Measurements from ENCODE around the gene TSPOAP1. TPM values are rescaled to one million over a fixed set of nuclear protein-coding genes. Genes with fewer than 3 reads are reported as not detected.
"Not testable (repeated sequence)": the region's sequence is repeated elsewhere in the genome, so short reads cannot be mapped to it uniquely, and the experiment has no call there.

Gene TSPOAP1
- total RNA-seq, 1 experiment from 2014 or later: 7.8 TPM

DNA sequence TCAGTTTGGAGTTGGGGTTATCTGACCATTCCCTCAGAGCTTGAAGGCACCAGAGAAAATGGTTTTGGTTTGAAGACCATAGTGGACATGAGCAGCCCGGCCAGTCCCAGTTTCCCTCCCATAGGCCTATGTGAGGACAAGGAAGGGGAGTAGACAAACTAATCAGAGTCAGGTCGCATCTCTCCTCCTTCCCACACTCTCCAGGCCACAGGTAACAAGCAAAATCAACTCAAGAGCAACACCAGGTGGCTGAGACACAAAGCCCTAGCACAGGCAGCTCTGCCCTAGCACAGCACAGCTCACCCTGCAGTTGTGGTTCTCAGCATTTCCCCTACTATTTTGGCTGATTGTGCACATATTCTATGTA lies 16.2 kb upstream of the TSPOAP1 start:
- no peaks in the 10 kb centered on the region for H3K27me3 ChIP-seq (ENCODE audit: low read length)
- peaks cover 44% of the 10 kb centered on the region for H3K36me3 ChIP-seq (ENCODE audit: insufficient read depth, low read length)
- H3K4me1 ChIP-seq (ENCODE audit: low read length): peaks cover 51% of the 10 kb centered on the region
- H3K9ac ChIP-seq (ENCODE audit: low read length): peak overlapping the region; percentile 83
- no peaks in the 10 kb centered on the region for H3K9me3 ChIP-seq (ENCODE audit: low read length)
- H3K9me2 ChIP-seq (replicated peaks; ENCODE audit: insufficient read depth, low read length): no peaks in the 10 kb centered on the region
- no peak overlapping the region for H2AFZ ChIP-seq (ENCODE audit: low read length)
- peak overlapping the region; percentile 100 for H3K27ac ChIP-seq (ENCODE audit: low read length)
- DNase-seq: peak; percentile 83
- H3K79me2 ChIP-seq (ENCODE audit: low read length): peaks cover 38% of the 10 kb centered on the region
- peak overlapping the region; percentile 74 for H3K4me2 ChIP-seq (ENCODE audit: low read depth, low read length, poor library complexity, severe bottlenecking)
- no peaks in the 10 kb centered on the region for H4K20me1 ChIP-seq (ENCODE audit: insufficient read depth, low read depth, low read length)
- peak overlapping the region; percentile 59; the same call in 1 of the 2 replicates for H3K4me3 ChIP-seq (ENCODE audit: low read length)

DNA sequence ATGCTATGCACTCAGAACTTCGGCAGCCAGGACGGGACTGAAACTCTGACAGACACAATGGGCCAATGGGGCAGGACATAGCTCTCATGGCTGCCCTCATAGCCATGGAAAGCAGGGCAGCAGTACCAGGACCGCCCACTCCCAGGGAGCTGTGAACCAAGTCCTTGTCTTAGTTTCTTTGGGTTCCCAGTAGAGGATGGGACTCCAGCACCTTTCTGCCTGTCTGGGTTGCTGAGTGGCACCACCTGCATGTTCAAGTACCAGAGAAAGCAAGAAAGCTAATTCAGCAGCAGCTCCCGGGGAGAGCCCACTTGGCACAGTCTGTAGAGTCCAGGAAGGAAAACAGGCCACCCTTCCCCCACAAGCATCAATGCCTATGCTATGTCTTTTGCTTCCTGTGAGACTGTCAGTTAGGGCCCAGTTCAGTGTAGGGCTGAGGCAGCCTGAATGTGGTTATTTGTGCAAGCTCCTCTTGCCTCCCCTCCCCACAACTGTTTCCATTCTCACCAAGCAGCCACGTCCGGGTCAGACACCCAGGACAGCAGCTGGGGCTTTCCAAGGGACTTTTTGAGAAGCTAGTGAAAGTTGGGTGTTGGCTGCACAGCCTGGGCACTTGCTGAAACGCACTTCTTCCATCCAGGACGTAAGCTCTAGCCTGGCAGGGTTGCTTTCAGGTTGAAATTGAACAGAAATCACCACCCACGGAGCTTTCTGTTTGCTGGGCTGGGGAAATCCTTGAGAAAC lies 15.6 kb upstream of the TSPOAP1 start:
- Histone ChIP-seq H3K27me3 (ENCODE audit: low read length) (no peaks in the 10 kb centered on the region), H3K4me2 (ENCODE audit: low read depth, low read length, poor library complexity, severe bottlenecking) (peak overlapping the region; percentile 74), H3K4me1 (ENCODE audit: low read length) (peaks cover 52% of the 10 kb centered on the region), H4K20me1 (ENCODE audit: insufficient read depth, low read depth, low read length) (no peaks in the 10 kb centered on the region), H3K27ac (ENCODE audit: low read length) (peak overlapping the region; percentile 100), H3K9me3 (ENCODE audit: low read length) (no peaks in the 10 kb centered on the region), H3K79me2 (ENCODE audit: low read length) (peaks cover 32% of the 10 kb centered on the region), H3K9me2 (replicated peaks; ENCODE audit: insufficient read depth, low read length) (no peaks in the 10 kb centered on the region), H3K9ac (ENCODE audit: low read length) (peak overlapping the region; percentile 83), H3K36me3 (ENCODE audit: insufficient read depth, low read length) (peaks cover 38% of the 10 kb centered on the region), H2AFZ (ENCODE audit: low read length) (no peak overlapping the region), H3K4me3 (ENCODE audit: low read length) (peak overlapping the region; percentile 59; the same call in 1 of the 2 replicates)
- peak; percentile 62 for DNase-seq

DNA sequence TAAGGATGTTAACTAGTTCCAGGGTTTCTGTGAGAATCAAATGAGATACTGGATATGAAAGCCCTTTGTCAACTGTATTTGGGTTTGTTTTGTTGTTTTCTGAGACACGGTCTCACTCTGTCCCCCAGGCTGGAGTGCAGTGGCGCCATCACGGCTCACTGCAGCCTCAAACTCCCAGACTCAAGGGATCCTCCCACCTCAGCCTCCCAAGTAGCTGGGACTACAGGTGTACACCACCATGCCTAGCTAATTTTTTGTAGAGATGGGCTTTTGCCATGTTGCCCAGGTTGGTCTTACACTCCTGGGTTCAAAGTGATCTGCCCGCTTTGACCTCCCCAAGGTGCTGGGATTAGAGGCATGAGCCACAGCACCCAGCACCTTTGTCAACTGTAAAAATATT lies 14.5 kb upstream of the TSPOAP1 start:
- Histone ChIP-seq H3K4me2 (ENCODE audit: low read depth, low read length, poor library complexity, severe bottlenecking) (peak overlapping the region; percentile 74), H2AFZ (ENCODE audit: low read length) (no peak overlapping the region), H3K79me2 (ENCODE audit: low read length) (peaks cover 22% of the 10 kb centered on the region), H3K27me3 (ENCODE audit: low read length) (no peaks in the 10 kb centered on the region), H3K9me3 (ENCODE audit: low read length) (no peaks in the 10 kb centered on the region), H3K9me2 (replicated peaks; ENCODE audit: insufficient read depth, low read length) (no peaks in the 10 kb centered on the region), H3K27ac (ENCODE audit: low read length) (peak overlapping the region; percentile 100), H3K9ac (ENCODE audit: low read length) (peak overlapping the region; percentile 83), H3K4me1 (ENCODE audit: low read length) (peaks cover 63% of the 10 kb centered on the region), H3K36me3 (ENCODE audit: insufficient read depth, low read length) (peaks cover 28% of the 10 kb centered on the region; the same call in 1 of the 2 replicates), H3K4me3 (ENCODE audit: low read length) (peak overlapping the region; percentile 59; the same call in 1 of the 2 replicates), H4K20me1 (ENCODE audit: insufficient read depth, low read depth, low read length) (no peaks in the 10 kb centered on the region)
- DNase-seq: no peak

DNA sequence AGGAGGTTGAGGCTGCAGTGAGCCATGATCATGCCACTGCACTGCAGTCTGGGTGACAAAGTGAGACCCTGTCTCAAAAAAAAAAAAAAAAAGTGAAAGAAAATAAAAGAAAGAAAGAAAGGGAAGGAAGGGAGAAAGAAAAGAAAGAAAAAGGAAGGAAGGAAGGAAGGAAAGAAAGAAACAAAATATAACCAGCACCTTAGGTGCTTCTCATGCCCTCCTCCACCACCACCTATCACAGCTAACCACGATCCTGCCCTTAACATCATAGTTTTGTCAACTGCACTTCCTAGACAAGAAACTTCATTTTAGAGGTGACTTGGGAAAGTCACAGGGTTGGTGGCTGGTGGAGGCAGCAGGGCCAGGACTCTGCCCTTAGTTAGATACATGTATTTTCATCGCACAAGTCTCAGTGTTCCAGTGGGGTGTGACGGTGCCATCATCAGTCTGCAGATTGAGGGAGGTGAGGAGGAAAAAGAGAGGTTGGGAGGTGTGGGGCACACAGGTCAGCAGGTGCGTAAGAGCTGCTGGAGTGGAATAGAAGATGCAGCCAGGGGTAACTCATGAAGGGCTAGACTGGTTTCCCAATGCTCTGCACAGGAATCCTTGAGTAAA lies 13.4 kb upstream of the TSPOAP1 start:
- no peaks in the 10 kb centered on the region for H4K20me1 ChIP-seq (ENCODE audit: insufficient read depth, low read depth, low read length)
- no peaks in the 10 kb centered on the region for H3K27me3 ChIP-seq (ENCODE audit: low read length)
- H3K36me3 ChIP-seq (ENCODE audit: insufficient read depth, low read length): peaks cover 16% of the 10 kb centered on the region; the same call in 1 of the 2 replicates
- peaks cover 10% of the 10 kb centered on the region for H3K79me2 ChIP-seq (ENCODE audit: low read length)
- no peak overlapping the region for H2AFZ ChIP-seq (ENCODE audit: low read length)
- no peak overlapping the region for H3K4me3 ChIP-seq (ENCODE audit: low read length)
- H3K27ac ChIP-seq (ENCODE audit: low read length): peak overlapping the region; percentile 100
- no peak overlapping the region for H3K4me2 ChIP-seq (ENCODE audit: low read depth, low read length, poor library complexity, severe bottlenecking)
- peaks cover 73% of the 10 kb centered on the region for H3K4me1 ChIP-seq (ENCODE audit: low read length)
- H3K9me2 ChIP-seq (replicated peaks; ENCODE audit: insufficient read depth, low read length): no peaks in the 10 kb centered on the region
- peak overlapping the region; percentile 18; the same call in 1 of the 2 replicates for H3K9ac ChIP-seq (ENCODE audit: low read length)
- H3K9me3 ChIP-seq (ENCODE audit: low read length): no peaks in the 10 kb centered on the region
- DNase-seq: no peak

DNA sequence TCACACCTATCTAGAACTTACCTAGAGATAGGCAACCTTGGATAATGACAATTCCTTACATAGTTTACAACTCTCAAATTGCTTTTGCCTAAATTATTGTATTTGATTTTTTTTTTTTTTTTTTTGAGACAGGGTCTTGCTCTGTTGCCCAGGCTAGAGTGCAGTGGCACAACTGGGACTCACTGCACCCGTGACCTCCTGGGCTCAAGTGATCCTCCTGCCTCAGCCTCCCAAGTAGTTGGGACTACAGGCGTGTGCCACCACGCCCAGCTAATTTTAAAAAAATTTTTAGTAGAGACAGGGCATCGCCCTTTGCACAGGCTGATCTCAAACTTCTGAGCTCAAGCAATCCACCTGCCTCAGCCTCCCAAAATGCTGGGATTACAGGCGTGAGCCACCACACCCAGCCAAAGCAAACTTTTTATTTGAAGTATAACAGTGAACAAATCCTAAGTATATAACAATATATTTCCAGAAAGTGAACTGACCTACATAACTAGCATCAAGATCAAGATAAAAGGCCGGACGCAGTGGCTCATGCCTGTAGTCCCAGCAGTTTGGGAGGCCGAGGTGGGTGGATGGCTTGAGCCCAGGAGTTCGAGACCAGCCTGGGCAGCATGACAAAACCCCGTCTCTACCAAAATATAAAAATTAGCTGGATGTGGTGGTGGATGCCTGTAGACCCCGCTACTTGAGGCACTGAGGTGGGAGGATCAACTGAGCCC lies 12.7 kb upstream of the TSPOAP1 start:
- H3K4me2 ChIP-seq (ENCODE audit: low read depth, low read length, poor library complexity, severe bottlenecking); H3K36me3 ChIP-seq (ENCODE audit: insufficient read depth, low read length); H2AFZ ChIP-seq (ENCODE audit: low read length); H3K9me3 ChIP-seq (ENCODE audit: low read length); H3K9me2 ChIP-seq (replicated peaks; ENCODE audit: insufficient read depth, low read length); H4K20me1 ChIP-seq (ENCODE audit: insufficient read depth, low read depth, low read length); H3K27me3 ChIP-seq (ENCODE audit: low read length); H3K9ac ChIP-seq (ENCODE audit: low read length); H3K4me3 ChIP-seq (ENCODE audit: low read length); DNase-seq; H3K79me2 ChIP-seq (ENCODE audit: low read length): not testable (repeated sequence)
- peak overlapping the region; percentile 100 for H3K27ac ChIP-seq (ENCODE audit: low read length)
- peaks cover 80% of the 10 kb centered on the region for H3K4me1 ChIP-seq (ENCODE audit: low read length)

DNA sequence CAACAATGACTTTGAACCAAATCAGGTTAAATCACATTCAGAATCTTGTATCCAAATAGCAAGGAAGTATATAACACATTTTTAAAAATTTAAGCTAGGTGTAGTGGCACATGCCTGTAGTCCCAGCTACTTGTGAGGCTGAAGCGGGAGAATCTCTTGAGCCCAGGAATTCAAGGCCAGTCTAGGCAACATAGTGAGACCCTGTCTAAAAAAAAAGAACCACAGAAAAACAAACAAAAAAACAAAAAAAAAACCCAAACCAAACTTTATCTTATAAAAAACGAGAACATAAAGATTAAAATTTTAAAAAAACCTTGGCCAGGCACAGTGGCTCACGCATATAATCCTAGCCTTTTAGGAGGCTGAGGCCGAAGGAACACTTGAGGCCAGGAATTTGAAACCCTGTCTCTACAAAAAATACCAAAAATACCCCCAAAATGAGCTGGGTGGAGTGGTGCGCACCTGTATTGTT lies 11.8 kb upstream of the TSPOAP1 start:
- no peaks in the 10 kb centered on the region for H3K9me2 ChIP-seq (replicated peaks; ENCODE audit: insufficient read depth, low read length)
- H3K79me2 ChIP-seq (ENCODE audit: low read length): 0 out of 2 replicates have a peak, but pooled peaks cover 5% of the 10 kb centered on the region
- DNase-seq: no peak
- H4K20me1 ChIP-seq (ENCODE audit: insufficient read depth, low read depth, low read length): no peaks in the 10 kb centered on the region
- no peaks in the 10 kb centered on the region for H3K27me3 ChIP-seq (ENCODE audit: low read length)
- H3K9ac ChIP-seq (ENCODE audit: low read length): peak overlapping the region; percentile 98; the same call in 1 of the 2 replicates
- peaks cover 3% of the 10 kb centered on the region; the same call in 1 of the 2 replicates for H3K36me3 ChIP-seq (ENCODE audit: insufficient read depth, low read length)
- peak overlapping the region; percentile 100 for H3K27ac ChIP-seq (ENCODE audit: low read length)
- H3K9me3 ChIP-seq (ENCODE audit: low read length): no peaks in the 10 kb centered on the region
- H3K4me3 ChIP-seq (ENCODE audit: low read length): no peak overlapping the region
- peak overlapping the region; percentile 92 for H3K4me2 ChIP-seq (ENCODE audit: low read depth, low read length, poor library complexity, severe bottlenecking)
- no peak overlapping the region for H2AFZ ChIP-seq (ENCODE audit: low read length)
- peaks cover 83% of the 10 kb centered on the region for H3K4me1 ChIP-seq (ENCODE audit: low read length)

DNA sequence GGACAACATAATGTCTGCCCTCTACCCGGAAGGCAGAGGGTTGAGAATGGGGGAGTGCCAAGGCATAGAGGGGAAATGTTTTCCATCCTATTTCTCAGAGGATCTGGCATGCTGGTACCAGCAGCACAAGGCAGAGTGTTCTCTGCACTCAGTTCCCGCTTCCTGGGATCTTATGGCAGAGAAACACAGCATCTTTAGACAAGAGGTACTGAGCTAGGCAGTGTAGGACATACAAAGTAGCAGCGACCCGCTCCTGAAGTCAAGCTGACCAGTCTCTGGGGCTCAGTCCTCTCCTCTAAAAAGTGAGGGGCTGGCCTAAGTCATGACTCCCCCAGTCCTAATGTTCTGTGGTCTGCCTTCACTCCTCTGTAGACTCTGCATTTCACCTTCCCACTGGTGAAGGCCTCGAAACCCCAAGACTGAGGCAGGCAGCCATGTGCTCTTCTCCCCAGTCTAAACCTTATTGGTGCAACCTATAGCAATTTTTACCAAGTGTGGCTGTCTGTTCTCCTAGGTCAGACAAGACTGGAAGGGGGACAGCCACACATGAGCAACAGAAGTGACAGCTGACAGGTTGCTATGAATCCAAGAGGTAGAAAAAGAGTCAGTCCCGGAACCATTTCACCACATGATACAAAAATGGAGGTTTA lies 11.3 kb upstream of the TSPOAP1 start:
- Histone ChIP-seq H3K27ac (ENCODE audit: low read length) (peak overlapping the region; percentile 100), H3K79me2 (ENCODE audit: low read length) (0 out of 2 replicates have a peak, but pooled peaks cover 3% of the 10 kb centered on the region), H3K27me3 (ENCODE audit: low read length) (no peaks in the 10 kb centered on the region), H3K4me3 (ENCODE audit: low read length) (peak overlapping the region; percentile 67), H3K36me3 (ENCODE audit: insufficient read depth, low read length) (no peaks in the 10 kb centered on the region), H3K4me1 (ENCODE audit: low read length) (peaks cover 83% of the 10 kb centered on the region), H3K9ac (ENCODE audit: low read length) (peak overlapping the region; percentile 98), H4K20me1 (ENCODE audit: insufficient read depth, low read depth, low read length) (no peaks in the 10 kb centered on the region), H3K9me3 (ENCODE audit: low read length) (no peaks in the 10 kb centered on the region), H2AFZ (ENCODE audit: low read length) (no peak overlapping the region), H3K9me2 (replicated peaks; ENCODE audit: insufficient read depth, low read length) (no peaks in the 10 kb centered on the region), H3K4me2 (ENCODE audit: low read depth, low read length, poor library complexity, severe bottlenecking) (peak overlapping the region; percentile 92)
- DNase-seq: peak; percentile 56

Data from Karpas-422 (cell line).